Measurements from ENCODE around the gene TP53RK.

Gene TP53RK

DNA sequence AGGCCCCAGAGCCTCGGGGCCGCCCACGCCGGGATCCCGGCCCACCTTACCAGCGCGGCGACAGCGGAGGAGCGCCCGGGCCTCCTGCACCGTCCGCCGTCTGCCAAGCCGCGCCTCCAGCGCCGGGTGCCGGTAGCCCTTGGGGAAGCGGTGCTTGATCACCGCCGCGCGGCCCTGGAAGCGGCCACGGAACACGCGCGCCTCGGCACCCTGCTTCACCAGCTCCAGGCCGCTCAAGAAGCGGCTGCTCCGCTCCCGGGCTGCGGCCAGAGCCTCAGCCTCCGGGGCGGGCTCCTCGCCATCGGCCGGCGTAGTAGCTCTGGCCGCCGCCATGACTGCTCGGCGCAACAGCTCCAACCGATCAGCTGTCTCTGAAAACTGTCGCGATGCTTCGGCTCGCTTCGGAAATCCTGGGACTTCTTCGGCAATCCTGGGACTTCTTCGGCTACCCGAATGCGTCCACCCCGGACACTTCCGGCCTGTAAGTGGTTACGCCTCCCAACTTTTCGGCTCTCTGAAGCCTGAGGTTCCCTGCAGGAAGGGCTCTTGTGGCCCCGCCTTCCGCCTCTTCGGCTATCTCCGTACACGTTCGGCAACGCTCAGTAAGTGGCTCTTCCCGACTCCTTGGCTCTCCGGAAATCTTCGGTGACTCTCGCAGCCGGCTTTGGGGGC is at the start of gene TP53RK:
Gene TP53RK (minus strand): TSS at position 363 of the 672 bp plus-strand sequence. CDS start 30 bp downstream, at position 333.
- TF ChIP-seq, protein P1, sequence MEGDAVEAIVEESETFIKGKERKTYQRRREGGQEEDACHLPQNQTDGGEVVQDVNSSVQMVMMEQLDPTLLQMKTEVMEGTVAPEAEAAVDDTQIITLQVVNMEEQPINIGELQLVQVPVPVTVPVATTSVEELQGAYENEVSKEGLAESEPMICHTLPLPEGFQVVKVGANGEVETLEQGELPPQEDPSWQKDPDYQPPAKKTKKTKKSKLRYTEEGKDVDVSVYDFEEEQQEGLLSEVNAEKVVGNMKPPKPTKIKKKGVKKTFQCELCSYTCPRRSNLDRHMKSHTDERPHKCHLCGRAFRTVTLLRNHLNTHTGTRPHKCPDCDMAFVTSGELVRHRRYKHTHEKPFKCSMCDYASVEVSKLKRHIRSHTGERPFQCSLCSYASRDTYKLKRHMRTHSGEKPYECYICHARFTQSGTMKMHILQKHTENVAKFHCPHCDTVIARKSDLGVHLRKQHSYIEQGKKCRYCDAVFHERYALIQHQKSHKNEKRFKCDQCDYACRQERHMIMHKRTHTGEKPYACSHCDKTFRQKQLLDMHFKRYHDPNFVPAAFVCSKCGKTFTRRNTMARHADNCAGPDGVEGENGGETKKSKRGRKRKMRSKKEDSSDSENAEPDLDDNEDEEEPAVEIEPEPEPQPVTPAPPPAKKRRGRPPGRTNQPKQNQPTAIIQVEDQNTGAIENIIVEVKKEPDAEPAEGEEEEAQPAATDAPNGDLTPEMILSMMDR (IDR thresholded peaks at IDR 0.05; ENCODE audit: low read depth, low read length) = no peak; the same call in 1 of the 2 replicates
- peak; percentile 100 for DNase-seq (ENCODE audit: extremely low read depth, low read depth)

DNA sequence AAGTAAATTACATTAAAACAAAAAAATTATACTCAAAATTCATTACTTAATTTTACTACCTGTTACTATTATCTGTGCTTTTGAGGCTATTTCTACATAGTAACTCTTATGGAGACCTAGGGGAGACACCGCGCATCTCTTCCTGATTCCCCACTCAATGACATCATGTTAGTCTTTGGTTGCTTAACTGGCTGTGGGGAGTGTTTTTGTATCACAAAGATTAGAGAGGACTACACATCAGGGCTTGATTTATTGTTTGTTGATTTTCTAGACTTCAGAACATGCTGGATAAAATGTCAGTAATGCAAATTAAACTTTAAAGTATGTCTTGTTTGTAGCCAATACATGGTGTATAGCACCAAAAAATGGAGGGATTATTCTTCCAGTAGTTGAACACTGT is 46.2 kb upstream of the TP53RK start:
- no peak for DNase-seq (ENCODE audit: extremely low read depth, low read depth)
- TF ChIP-seq, protein P1 (IDR thresholded peaks at IDR 0.05; ENCODE audit: low read depth, low read length) = no peak

DNA sequence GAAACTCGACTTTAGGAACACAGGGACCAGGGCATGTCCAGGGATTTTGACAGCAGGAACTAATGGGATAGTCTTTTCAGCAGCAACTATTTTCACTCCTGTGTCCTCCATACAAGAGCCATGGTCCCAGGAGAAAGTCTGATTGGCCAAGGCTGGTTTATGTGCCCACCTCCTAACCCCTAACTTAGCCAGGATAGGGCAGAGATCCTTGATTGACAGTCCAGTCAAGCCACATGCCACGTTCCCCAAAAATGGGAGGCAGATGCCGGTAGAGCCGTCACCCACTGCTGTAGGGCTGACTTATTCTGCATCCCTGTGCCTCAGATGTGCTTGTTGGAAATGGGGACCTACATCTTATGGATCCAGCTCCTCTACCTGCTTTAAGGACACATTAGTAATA is 42.5 kb upstream of the TP53RK start:
- DNase-seq (ENCODE audit: extremely low read depth, low read depth) = no peak
- TF ChIP-seq, protein P1 (IDR thresholded peaks at IDR 0.05; ENCODE audit: low read depth, low read length) = no peak

DNA sequence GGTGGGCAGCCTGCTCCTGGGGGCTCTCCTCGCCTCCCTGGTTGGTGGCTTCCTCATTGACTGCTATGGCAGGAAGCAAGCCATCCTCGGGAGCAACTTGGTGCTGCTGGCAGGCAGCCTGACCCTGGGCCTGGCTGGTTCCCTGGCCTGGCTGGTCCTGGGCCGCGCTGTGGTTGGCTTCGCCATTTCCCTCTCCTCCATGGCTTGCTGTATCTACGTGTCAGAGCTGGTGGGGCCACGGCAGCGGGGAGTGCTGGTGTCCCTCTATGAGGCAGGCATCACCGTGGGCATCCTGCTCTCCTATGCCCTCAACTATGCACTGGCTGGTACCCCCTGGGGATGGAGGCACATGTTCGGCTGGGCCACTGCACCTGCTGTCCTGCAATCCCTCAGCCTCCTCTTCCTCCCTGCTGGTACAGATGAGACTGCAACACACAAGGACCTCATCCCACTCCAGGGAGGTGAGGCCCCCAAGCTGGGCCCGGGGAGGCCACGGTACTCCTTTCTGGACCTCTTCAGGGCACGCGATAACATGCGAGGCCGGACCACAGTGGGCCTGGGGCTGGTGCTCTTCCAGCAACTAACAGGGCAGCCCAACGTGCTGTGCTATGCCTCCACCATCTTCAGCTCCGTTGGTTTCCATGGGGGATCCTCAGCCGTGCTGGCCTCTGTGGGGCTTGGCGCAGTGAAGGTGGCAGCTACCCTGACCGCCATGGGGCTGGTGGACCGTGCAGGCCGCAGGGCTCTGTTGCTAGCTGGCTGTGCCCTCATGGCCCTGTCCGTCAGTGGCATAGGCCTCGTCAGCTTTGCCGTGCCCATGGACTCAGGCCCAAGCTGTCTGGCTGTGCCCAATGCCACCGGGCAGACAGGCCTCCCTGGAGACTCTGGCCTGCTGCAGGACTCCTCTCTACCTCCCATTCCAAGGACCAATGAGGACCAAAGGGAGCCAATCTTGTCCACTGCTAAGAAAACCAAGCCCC is 36.2 kb upstream of the TP53RK start:
- DNase-seq (ENCODE audit: extremely low read depth, low read depth) = no peak
- TF ChIP-seq, protein P1 (IDR thresholded peaks at IDR 0.05; ENCODE audit: low read depth, low read length) = no peak

DNA sequence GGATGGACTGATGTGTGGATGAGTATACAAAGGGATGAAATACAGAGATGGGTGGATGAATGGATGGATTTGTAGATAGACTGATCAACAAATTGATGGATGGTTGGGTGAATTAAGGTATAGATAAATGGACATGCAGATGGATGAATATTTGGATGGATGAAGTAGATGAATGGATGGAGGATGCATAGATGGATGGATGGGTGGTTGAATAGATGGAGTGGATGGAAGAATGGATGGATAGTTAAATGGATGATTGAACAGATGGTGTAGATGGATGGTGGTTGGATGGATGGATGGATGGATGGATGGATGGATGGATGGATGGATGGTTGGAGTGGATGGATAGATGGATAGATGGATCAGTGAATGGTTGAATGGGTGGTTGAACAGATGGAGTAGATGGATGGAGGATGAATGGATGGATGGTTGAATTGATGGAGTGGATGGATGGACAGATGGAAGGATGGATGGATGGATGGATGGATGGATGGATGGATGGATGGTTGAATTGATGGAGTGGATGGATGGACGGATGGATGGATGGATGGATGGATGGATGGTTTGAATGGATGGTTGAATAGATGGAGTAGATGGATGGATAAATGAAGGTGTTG is 35.2 kb upstream of the TP53RK start:
- DNase-seq (ENCODE audit: extremely low read depth, low read depth) = no peak
- TF ChIP-seq, protein P1 (IDR thresholded peaks at IDR 0.05; ENCODE audit: low read depth, low read length) = no peak

DNA sequence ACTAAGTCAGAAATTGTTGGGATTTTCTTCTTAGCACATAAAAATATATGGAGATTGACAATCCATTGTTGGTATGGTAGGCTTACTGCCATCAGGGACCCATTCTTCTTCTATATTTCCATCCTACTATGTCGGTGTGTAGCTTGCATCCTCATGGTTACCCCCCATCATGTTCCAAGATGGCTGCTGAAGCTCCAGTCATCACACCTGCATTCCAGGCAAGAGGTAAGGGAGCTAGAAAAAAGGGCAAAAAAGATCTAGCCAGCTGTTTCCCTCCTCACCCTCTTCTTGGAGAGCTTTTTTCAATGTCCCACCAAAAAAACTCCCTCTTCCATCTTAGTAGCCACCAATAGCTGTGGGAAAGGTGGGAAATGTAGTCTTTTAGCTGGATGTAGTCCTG is 33.8 kb upstream of the TP53RK start:
- TF ChIP-seq, protein P1 (IDR thresholded peaks at IDR 0.05; ENCODE audit: low read depth, low read length) = no peak
- DNase-seq (ENCODE audit: extremely low read depth, low read depth) = no peak

All from AG09319 (cell line).